ENCODE data around the gene RBM38.

Gene RBM38

GRCh38 chr20:57451431-57451794 is 60.2 kb downstream of the RBM38 start:
- DNase-seq (ENCODE audit: low spot score), result no peak

GRCh38 chr20:57451795-57452661 is 60.8 kb downstream of the RBM38 start:
- no peak for DNase-seq (ENCODE audit: low spot score)

GRCh38 chr20:57455386-57455785 is 64.2 kb downstream of the RBM38 start:
- DNase-seq (ENCODE audit: low spot score), result no peak

- DNase-seq (ENCODE audit: low spot score), result no peak
These were observed 64.9 kb downstream of the RBM38 start for GRCh38 chr20:57456116-57456515.

GRCh38 chr20:57457243-57458095 is 66.3 kb downstream of the RBM38 start:
- no peak for DNase-seq (ENCODE audit: low spot score)

- no peak for DNase-seq (ENCODE audit: low spot score)
These were observed 67.4 kb downstream of the RBM38 start for GRCh38 chr20:57458400-57459160.

Data from D341Med (cell line).